ENCODE results near the gene RSAD2. TPM values are rescaled to one million over a fixed set of nuclear protein-coding genes. Genes with fewer than 3 reads are reported as not detected.

Gene RSAD2
- total and polyA plus RNA-seq, 2 experiments from 2014 or later, result 0.10 TPM; not detected in 1

DNA sequence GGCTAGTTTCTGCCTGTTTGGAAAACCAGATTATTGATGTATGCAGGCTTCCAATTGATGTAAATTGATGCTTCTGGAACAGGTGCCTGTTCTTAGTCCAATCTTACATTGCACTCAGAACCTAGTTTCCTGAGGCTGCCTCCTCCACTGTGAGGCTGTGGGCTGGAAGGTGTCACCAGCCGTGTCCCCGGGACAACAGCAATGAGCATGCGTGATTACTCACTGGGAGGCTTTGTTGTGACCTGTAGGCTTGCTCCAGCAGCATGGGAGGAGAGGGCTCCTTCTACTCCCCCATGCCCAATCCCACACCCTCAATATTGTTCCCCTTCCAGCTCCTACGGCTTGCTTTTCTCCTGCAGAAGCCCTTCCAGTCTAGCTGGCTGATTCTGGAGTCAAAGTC lies 11.1 kb downstream of the RSAD2 start:
- H3K27ac ChIP-seq (ENCODE audit: low read depth), result no peak overlapping the region

More for the DNA sequence above, 11.1 kb downstream of the RSAD2 start:
- Histone ChIP-seq H3K4me2 (no peak overlapping the region), H3K4me1 (ENCODE audit: insufficient read depth) (no peaks in the 10 kb centered on the region), H3F3A (replicated peaks; ENCODE audit: low read depth) (no peaks in the 10 kb centered on the region), H3K4me3 (no peak overlapping the region), H2AFZ (no peak overlapping the region), H3K27me3 (ENCODE audit: insufficient read depth) (no peaks in the 10 kb centered on the region), H3K79me2 (replicated peaks; ENCODE audit: insufficient read depth) (no peaks in the 10 kb centered on the region), H4K20me1 (replicated peaks; ENCODE audit: insufficient read depth) (no peaks in the 10 kb centered on the region), H3K36me3 (ENCODE audit: insufficient read depth) (no peaks in the 10 kb centered on the region), H3K9me2 (ENCODE audit: insufficient read depth) (no peaks in the 10 kb centered on the region)
- ATAC-seq, result no peak
- Mint-ChIP-seq H3K27me3 (ENCODE audit: insufficient read depth, low read depth, poor library complexity) (no peaks in the 10 kb centered on the region), H3K36me3 (ENCODE audit: low read depth) (no peaks in the 10 kb centered on the region), H3K4me3 (no peak overlapping the region), H3K27ac (no peak overlapping the region), H3K9me3 (peaks cover 3% of the 10 kb centered on the region; the same call in 1 of the 3 replicates), H3K4me1 (no peaks in the 10 kb centered on the region)
- DNase-seq (ENCODE audit: low spot score), result no peak
- TF ChIP-seq ZNF114 (CRISPR knock-in tag; IDR thresholded peaks at IDR 0.05), result no peak
- TF ChIP-seq, protein P1, sequence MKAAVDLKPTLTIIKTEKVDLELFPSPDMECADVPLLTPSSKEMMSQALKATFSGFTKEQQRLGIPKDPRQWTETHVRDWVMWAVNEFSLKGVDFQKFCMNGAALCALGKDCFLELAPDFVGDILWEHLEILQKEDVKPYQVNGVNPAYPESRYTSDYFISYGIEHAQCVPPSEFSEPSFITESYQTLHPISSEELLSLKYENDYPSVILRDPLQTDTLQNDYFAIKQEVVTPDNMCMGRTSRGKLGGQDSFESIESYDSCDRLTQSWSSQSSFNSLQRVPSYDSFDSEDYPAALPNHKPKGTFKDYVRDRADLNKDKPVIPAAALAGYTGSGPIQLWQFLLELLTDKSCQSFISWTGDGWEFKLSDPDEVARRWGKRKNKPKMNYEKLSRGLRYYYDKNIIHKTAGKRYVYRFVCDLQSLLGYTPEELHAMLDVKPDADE (IDR thresholded peaks at IDR 0.05), result no peak
- TF ChIP-seq EZH2 (IDR thresholded peaks at IDR 0.05; ENCODE audit: low read depth, unreplicated experiment), result no peak
- TF ChIP-seq, protein P2, sequence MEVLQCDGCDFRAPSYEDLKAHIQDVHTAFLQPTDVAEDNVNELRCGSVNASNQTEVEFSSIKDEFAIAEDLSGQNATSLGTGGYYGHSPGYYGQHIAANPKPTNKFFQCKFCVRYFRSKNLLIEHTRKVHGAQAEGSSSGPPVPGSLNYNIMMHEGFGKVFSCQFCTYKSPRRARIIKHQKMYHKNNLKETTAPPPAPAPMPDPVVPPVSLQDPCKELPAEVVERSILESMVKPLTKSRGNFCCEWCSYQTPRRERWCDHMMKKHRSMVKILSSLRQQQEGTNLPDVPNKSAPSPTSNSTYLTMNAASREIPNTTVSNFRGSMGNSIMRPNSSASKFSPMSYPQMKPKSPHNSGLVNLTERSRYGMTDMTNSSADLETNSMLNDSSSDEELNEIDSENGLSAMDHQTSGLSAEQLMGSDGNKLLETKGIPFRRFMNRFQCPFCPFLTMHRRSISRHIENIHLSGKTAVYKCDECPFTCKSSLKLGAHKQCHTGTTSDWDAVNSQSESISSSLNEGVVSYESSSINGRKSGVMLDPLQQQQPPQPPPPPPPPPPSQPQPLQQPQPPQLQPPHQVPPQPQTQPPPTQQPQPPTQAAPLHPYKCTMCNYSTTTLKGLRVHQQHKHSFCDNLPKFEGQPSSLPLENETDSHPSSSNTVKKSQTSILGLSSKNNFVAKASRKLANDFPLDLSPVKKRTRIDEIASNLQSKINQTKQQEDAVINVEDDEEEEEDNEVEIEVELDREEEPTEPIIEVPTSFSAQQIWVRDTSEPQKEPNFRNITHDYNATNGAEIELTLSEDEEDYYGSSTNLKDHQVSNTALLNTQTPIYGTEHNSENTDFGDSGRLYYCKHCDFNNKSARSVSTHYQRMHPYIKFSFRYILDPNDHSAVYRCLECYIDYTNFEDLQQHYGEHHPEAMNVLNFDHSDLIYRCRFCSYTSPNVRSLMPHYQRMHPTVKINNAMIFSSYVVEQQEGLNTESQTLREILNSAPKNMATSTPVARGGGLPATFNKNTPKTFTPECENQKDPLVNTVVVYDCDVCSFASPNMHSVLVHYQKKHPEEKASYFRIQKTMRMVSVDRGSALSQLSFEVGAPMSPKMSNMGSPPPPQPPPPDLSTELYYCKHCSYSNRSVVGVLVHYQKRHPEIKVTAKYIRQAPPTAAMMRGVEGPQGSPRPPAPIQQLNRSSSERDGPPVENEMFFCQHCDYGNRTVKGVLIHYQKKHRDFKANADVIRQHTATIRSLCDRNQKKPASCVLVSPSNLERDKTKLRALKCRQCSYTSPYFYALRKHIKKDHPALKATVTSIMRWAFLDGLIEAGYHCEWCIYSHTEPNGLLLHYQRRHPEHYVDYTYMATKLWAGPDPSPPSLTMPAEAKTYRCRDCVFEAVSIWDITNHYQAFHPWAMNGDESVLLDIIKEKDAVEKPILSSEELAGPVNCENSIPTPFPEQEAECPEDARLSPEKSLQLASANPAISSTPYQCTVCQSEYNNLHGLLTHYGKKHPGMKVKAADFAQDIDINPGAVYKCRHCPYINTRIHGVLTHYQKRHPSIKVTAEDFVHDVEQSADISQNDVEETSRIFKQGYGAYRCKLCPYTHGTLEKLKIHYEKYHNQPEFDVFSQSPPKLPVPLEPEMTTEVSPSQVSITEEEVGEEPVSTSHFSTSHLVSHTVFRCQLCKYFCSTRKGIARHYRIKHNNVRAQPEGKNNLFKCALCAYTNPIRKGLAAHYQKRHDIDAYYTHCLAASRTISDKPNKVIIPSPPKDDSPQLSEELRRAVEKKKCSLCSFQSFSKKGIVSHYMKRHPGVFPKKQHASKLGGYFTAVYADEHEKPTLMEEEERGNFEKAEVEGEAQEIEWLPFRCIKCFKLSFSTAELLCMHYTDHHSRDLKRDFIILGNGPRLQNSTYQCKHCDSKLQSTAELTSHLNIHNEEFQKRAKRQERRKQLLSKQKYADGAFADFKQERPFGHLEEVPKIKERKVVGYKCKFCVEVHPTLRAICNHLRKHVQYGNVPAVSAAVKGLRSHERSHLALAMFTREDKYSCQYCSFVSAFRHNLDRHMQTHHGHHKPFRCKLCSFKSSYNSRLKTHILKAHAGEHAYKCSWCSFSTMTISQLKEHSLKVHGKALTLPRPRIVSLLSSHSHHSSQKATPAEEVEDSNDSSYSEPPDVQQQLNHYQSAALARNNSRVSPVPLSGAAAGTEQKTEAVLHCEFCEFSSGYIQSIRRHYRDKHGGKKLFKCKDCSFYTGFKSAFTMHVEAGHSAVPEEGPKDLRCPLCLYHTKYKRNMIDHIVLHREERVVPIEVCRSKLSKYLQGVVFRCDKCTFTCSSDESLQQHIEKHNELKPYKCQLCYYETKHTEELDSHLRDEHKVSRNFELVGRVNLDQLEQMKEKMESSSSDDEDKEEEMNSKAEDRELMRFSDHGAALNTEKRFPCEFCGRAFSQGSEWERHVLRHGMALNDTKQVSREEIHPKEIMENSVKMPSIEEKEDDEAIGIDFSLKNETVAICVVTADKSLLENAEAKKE (CRISPR knock-in tag; IDR thresholded peaks at IDR 0.05), result no peak
- TF ChIP-seq CREB1 (CRISPR knock-in tag; IDR thresholded peaks at IDR 0.05; ENCODE audit: low read depth), result no peak
- TF ChIP-seq ZNF331 (CRISPR knock-in tag; IDR thresholded peaks at IDR 0.05; ENCODE audit: low read depth), result no peak
- TF ChIP-seq JUNB (IDR thresholded peaks at IDR 0.05; ENCODE audit: unreplicated experiment), result no peak
- TF ChIP-seq, protein P3, sequence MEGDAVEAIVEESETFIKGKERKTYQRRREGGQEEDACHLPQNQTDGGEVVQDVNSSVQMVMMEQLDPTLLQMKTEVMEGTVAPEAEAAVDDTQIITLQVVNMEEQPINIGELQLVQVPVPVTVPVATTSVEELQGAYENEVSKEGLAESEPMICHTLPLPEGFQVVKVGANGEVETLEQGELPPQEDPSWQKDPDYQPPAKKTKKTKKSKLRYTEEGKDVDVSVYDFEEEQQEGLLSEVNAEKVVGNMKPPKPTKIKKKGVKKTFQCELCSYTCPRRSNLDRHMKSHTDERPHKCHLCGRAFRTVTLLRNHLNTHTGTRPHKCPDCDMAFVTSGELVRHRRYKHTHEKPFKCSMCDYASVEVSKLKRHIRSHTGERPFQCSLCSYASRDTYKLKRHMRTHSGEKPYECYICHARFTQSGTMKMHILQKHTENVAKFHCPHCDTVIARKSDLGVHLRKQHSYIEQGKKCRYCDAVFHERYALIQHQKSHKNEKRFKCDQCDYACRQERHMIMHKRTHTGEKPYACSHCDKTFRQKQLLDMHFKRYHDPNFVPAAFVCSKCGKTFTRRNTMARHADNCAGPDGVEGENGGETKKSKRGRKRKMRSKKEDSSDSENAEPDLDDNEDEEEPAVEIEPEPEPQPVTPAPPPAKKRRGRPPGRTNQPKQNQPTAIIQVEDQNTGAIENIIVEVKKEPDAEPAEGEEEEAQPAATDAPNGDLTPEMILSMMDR (conservative IDR thresholded peaks at IDR 0.05; ENCODE audit: low read depth in 2 of 2), result no peak
- TF ChIP-seq REST (IDR thresholded peaks at IDR 0.05; ENCODE audit: unreplicated experiment), result no peak
- no peak for TF ChIP-seq STAT1 (IDR thresholded peaks at IDR 0.05; ENCODE audit: unreplicated experiment)
